Ishikawa (cell line): ENCODE results near the gene NF1.

Experiments used
- CEBPB ChIP-seq: IDR thresholded peaks from 2 replicates; pipeline ENCODE4 v1.6.1; 2012
- CREB1 ChIP-seq: IDR thresholded peaks from 2 replicates; pipeline ENCODE4 v1.6.1; 2012; ENCODE audit warnings: low read depth
- EGR1 ChIP-seq: IDR thresholded peaks from 2 replicates; pipeline ENCODE4 v1.6.1; 2012
- EP300 ChIP-seq: IDR thresholded peaks from 2 replicates; pipeline ENCODE4 v1.6.1; 2012; ENCODE audit warnings: borderline replicate concordance
- FOXM1 ChIP-seq: IDR thresholded peaks from 2 replicates; pipeline ENCODE4 v1.6.1; 2012; ENCODE audit warnings: low read depth, borderline replicate concordance
- MAX ChIP-seq: IDR thresholded peaks from 2 replicates; pipeline ENCODE4 v1.6.1; 2012
- NFIC ChIP-seq: IDR thresholded peaks from 2 replicates; pipeline ENCODE4 v1.6.1; 2012
- RAD21 ChIP-seq: IDR thresholded peaks from 2 replicates; pipeline ENCODE4 v1.6.1; 2012; ENCODE audit warnings: low read depth
- REST ChIP-seq: IDR thresholded peaks from 2 replicates; pipeline ENCODE4 v1.6.1; 2012; ENCODE audit warnings: low read depth, mild to moderate bottlenecking
- TAF1 ChIP-seq: IDR thresholded peaks from 2 replicates; pipeline ENCODE4 v1.6.1; 2012; ENCODE audit warnings: low read depth, mild to moderate bottlenecking
- TCF12 ChIP-seq: IDR thresholded peaks from 2 replicates; pipeline ENCODE4 v1.6.1; 2012; ENCODE audit warnings: low read depth
- TEAD4 ChIP-seq: IDR thresholded peaks from 2 replicates; pipeline ENCODE4 v1.6.1; 2012
- ZBTB7A ChIP-seq: IDR thresholded peaks from 2 replicates; pipeline ENCODE4 v1.6.1; 2012; ENCODE audit warnings: low read depth

- no peak for TF ChIP-seq EP300
- TF ChIP-seq RAD21, result no peak
- no peak for TF ChIP-seq NFIC
- no peak for TF ChIP-seq TEAD4
- TF ChIP-seq TCF12, result no peak
- TF ChIP-seq FOXM1, result no peak
- no peak for TF ChIP-seq MAX
- no peak for TF ChIP-seq CEBPB
- no peak for TF ChIP-seq EGR1
- TF ChIP-seq ZBTB7A, result no peak
- no peak for TF ChIP-seq CREB1
- TF ChIP-seq REST, result no peak
- no peak for TF ChIP-seq TAF1
These were observed 219.4 kb downstream of the NF1 start, which contains the start of gene EVI2B for GRCh38 chr17:31313982-31314781.
